ENCODE data around the gene ANGPTL2.

Gene ANGPTL2

GRCh38 chr9:127116088-127116726, 6.2 kb downstream of the ANGPTL2 start:
- no peak for DNase-seq

- no peak for DNase-seq
Observed at GRCh38 chr9:127114606-127115005, 7.8 kb downstream of the ANGPTL2 start.

- no peak for DNase-seq
Observed at GRCh38 chr9:127113191-127113972, 9.1 kb downstream of the ANGPTL2 start.

GRCh38 chr9:127112735-127113161, 9.7 kb downstream of the ANGPTL2 start:
- DNase-seq = no peak

GRCh38 chr9:127112056-127112455, 10.4 kb downstream of the ANGPTL2 start:
- DNase-seq = no peak

- DNase-seq = no peak
Observed at GRCh38 chr9:127109212-127109711, 13.2 kb downstream of the ANGPTL2 start.

GRCh38 chr9:127107929-127108876, 14.2 kb downstream of the ANGPTL2 start:
- DNase-seq = no peak

- DNase-seq = no peak
Observed at GRCh38 chr9:127107171-127107928, 15.1 kb downstream of the ANGPTL2 start.

- no peak for DNase-seq
Observed at GRCh38 chr9:127106466-127106855, 16.0 kb downstream of the ANGPTL2 start.

GRCh38 chr9:127105805-127106465, 16.5 kb downstream of the ANGPTL2 start:
- DNase-seq = no peak

- DNase-seq = no peak
Observed at GRCh38 chr9:127104581-127105311, 17.7 kb downstream of the ANGPTL2 start.

GRCh38 chr9:127102788-127103187, 19.6 kb downstream of the ANGPTL2 start:
- DNase-seq = no peak

- no peak for DNase-seq
Observed at GRCh38 chr9:127102176-127102575, 20.3 kb downstream of the ANGPTL2 start.

- no peak for DNase-seq
Observed at GRCh38 chr9:127099664-127100063, 22.8 kb downstream of the ANGPTL2 start.

GRCh38 chr9:127098916-127099553, 23.4 kb downstream of the ANGPTL2 start:
- DNase-seq = no peak

GRCh38 chr9:127097683-127098082, 24.8 kb downstream of the ANGPTL2 start:
- DNase-seq = no peak

- DNase-seq = no peak
Observed at GRCh38 chr9:127096208-127096607, 26.2 kb downstream of the ANGPTL2 start.

GRCh38 chr9:127095411-127095810, 27.0 kb downstream of the ANGPTL2 start:
- no peak for DNase-seq

GRCh38 chr9:127093319-127094020, 29.0 kb downstream of the ANGPTL2 start:
- no peak for DNase-seq

Measured in stimulated activated naive CD4-positive, alpha-beta T cell treated with Interleukin-2 at 50 U/mL for 16 hours (primary cell).